Heart left ventricle (tissue), 13 donors: ENCODE data around the gene AR.

Experiments
- POLR2A ChIP-seq, 2 donors: fragments of 450-650 bp; IDR thresholded peaks; one replicate each; pipeline ENCODE4 v1.6.1; 2017; ENCODE audit warnings: antibody characterized with exemption in 2 of 2, mild to moderate bottlenecking in 2 of 2, moderate library complexity in 2 of 2
- TF ChIP-seq, protein P1 (sequence below), 12 donors: fragments of 200-600 bp; sonication (generic) in 4 of 12; IDR thresholded peaks; one replicate each; pipeline versions ENCODE4 v1.5.0 to v1.8.0; 2018 to 2022; ENCODE audit warnings: antibody characterized with exemption in 12 of 12, mild to moderate bottlenecking in 5 of 12
- donor health status: ischemic (EF 13 %, LVEDD 7.1; RV severe dilation, severe dysfunction).
- donor health status: DM: no; HTN: yes; CAD: no.
- donor health status: DM: no; HTN: no; CAD: no.
- donor health status: ischemic (EF 25% LVEDD 6.9; RV normal size, moderate dysfunction).
- donor health status: ischemic (EF 25% LVEDD 5.7; RV mildly dilated, moderate dysfunction).
- donor health status: ischemic (EF 35%, LVEDD 5.7; RV mildly dilated, moderate dysfunction).
- donor health status: nonischemic (EF 11% LVEDD 7.7; RV severe dilation, severe dysfunction).
- donor health status: DM: yes; HTN: yes; CAD: no.
- donor health status: PGD.
- donor health status: ischemic (EF 29% LVEDD 5.4; RV normal size, mild dysfunction).
- donor health status: nonischemic (EF 23%, LVEDD 6.1; RV moderate dilation, normal function).

DNA sequence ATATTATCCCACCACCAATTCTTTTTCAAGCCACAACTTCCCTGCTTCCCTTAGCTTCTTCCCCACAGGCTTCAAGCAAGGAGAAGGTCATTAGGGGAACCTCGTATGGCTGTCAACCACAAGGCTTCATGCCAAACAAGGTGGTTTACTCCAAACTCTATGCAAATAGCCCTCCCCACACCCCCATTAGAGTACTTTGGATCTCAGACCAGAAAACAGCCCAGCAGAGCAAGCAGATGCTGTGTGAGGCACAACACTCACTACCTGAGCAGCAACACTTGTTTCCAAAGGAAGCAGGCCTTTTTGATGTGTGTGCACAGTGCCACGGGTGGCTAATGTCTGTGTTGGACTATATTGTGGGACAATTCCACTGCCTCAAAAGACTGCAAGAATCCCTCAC is 189.0 kb downstream of the AR start:
- TF ChIP-seq, protein P1, sequence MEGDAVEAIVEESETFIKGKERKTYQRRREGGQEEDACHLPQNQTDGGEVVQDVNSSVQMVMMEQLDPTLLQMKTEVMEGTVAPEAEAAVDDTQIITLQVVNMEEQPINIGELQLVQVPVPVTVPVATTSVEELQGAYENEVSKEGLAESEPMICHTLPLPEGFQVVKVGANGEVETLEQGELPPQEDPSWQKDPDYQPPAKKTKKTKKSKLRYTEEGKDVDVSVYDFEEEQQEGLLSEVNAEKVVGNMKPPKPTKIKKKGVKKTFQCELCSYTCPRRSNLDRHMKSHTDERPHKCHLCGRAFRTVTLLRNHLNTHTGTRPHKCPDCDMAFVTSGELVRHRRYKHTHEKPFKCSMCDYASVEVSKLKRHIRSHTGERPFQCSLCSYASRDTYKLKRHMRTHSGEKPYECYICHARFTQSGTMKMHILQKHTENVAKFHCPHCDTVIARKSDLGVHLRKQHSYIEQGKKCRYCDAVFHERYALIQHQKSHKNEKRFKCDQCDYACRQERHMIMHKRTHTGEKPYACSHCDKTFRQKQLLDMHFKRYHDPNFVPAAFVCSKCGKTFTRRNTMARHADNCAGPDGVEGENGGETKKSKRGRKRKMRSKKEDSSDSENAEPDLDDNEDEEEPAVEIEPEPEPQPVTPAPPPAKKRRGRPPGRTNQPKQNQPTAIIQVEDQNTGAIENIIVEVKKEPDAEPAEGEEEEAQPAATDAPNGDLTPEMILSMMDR (IDR thresholded peaks at IDR 0.05), result no peak
- no peak for TF ChIP-seq POLR2A (IDR thresholded peaks at IDR 0.05)
